Loucy (cell line): Measurements from ENCODE around the gene CMAS.

ENCODE experiments used
- H2AFZ ChIP-seq: fragments of 200-600 bp; sonication (generic); 2 replicates; pipeline ENCODE4 v1.6.0; 2016; ENCODE audit warnings: antibody characterized with exemption, mild to moderate bottlenecking, low read length, moderate library complexity
- H3F3A ChIP-seq: fragments of 200-600 bp; 2 replicates; pipeline ENCODE4 v1.6.0; 2016; ENCODE audit warnings: antibody characterized with exemption, low read depth, mild to moderate bottlenecking
- H3K27me3 ChIP-seq: fragments of 200-600 bp; sonication (generic); 2 replicates; pipeline ENCODE4 v1.6.1; 2014; ENCODE audit warnings: low read length, mild to moderate bottlenecking; ENCODE audit not compliant: insufficient read depth, poor library complexity, severe bottlenecking
- H3K36me3 ChIP-seq: fragments of 200-600 bp; sonication (generic); 2 replicates; pipeline ENCODE4 v1.6.1; 2016; ENCODE audit warnings: low read length; ENCODE audit not compliant: insufficient read depth
- H3K4me1 ChIP-seq: fragments of 200-600 bp; sonication (generic); 2 replicates; pipeline ENCODE4 v1.5.1; 2014; ENCODE audit warnings: low read length, mild to moderate bottlenecking; ENCODE audit not compliant: insufficient read depth, poor library complexity, severe bottlenecking
- H3K4me2 ChIP-seq: fragments of 200-600 bp; sonication (generic); 2 replicates; pipeline ENCODE4 v1.6.0; 2014; ENCODE audit warnings: antibody characterized with exemption, low read length, low read depth, mild to moderate bottlenecking; ENCODE audit not compliant: poor library complexity, severe bottlenecking
- H3K4me3 ChIP-seq: fragments of 200-600 bp; sonication (generic); 2 replicates; pipeline ENCODE4 v1.5.1; 2014; ENCODE audit warnings: low read length, mild to moderate bottlenecking, mixed read lengths; ENCODE audit not compliant: poor library complexity, severe bottlenecking
- H3K79me2 ChIP-seq: fragments of 200-600 bp; sonication (generic); 2 replicates; pipeline ENCODE4 v1.6.1; 2014; ENCODE audit warnings: low read length; ENCODE audit not compliant: insufficient read depth
- H3K9ac ChIP-seq: fragments of 200-600 bp; sonication (generic); 2 replicates; pipeline ENCODE4 v1.6.0; 2014; ENCODE audit warnings: mild to moderate bottlenecking, low read depth, low read length, moderate library complexity; ENCODE audit not compliant: poor library complexity, severe bottlenecking
- H3K9me2 ChIP-seq: fragments of 200-600 bp; sonication (generic); replicated peaks from 2 replicates; pipeline ENCODE4 v1.6.1; 2016; ENCODE audit warnings: low read depth, low read length, mixed read lengths
- H3K9me3 ChIP-seq: fragments of 200-600 bp; sonication (generic); 2 replicates; pipeline ENCODE4 v1.6.1; 2014; ENCODE audit warnings: mild to moderate bottlenecking, antibody characterized with exemption, low read length, low read depth; ENCODE audit not compliant: insufficient read depth
- H4K20me1 ChIP-seq: fragments of 200-600 bp; sonication (generic); 2 replicates; pipeline ENCODE4 v1.6.0; 2014; ENCODE audit warnings: antibody characterized with exemption, low read length, mild to moderate bottlenecking; ENCODE audit not compliant: insufficient read depth, poor library complexity, severe bottlenecking
- CTCF ChIP-seq: fragments of 200-600 bp; sonication (generic); conservative IDR thresholded peaks from 2 replicates; pipeline ENCODE4 v1.5.1; 2014; ENCODE audit warnings: mild to moderate bottlenecking, antibody characterized with exemption, low read length
- EZH2phosphoT487 ChIP-seq: fragments of 200-600 bp; IDR thresholded peaks from 2 replicates; pipeline ENCODE4 v1.6.1; 2018; ENCODE audit warnings: antibody characterized with exemption, mild to moderate bottlenecking, moderate library complexity, borderline replicate concordance

The CMAS gene

GRCh38 chr12:22039361-22039760, 6.7 kb upstream of the CMAS start:
- Histone ChIP-seq H3K4me2 (no peak overlapping the region), H2AFZ (no peak overlapping the region), H3K9ac (no peak overlapping the region), H3K4me1 (peaks cover 7% of the 10 kb centered on the region), H3K36me3 (no peaks in the 10 kb centered on the region), H3K9me3 (no peaks in the 10 kb centered on the region), H3K27me3 (no peaks in the 10 kb centered on the region), H3K4me3 (no peak overlapping the region), H4K20me1 (no peaks in the 10 kb centered on the region), H3F3A (no peaks in the 10 kb centered on the region), H3K79me2 (no peaks in the 10 kb centered on the region), H3K9me2 (no peaks in the 10 kb centered on the region)
- TF ChIP-seq CTCF (no peak), EZH2phosphoT487 (no peak)

DNA sequence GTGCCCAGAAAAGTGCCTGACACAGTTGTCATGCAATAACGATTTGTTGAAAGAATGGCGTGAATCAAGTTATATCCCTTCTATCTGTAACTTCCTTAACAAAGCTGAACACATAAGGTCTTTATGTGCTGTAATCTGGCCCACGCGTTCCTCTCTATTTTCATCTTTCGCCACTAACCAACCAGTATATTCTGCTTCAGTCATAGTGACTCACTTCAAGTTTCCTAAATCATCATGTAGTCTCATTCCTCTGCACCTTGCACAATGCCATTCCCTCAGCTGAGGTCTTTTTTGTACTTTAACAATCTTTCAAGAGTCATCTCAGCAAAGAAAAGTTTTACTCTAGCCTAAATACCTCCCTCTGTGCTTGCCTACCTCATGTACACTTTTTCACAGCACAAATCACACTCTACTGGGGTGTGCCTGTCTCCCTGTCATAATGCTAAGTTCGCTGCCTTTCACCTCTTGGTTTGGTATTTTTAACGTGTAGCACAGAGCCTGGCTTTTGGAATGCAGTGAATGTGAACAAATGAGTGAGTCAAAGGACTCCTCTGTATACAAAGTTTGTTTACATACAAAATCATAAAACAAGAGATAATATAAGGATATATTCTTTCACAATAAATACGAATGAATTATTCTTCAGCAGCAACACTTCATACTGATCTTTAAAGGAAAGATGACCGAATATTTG, 2.9 kb upstream of the CMAS start:
- Histone ChIP-seq H3K9ac (no peak overlapping the region), H3K36me3 (no peaks in the 10 kb centered on the region), H3K79me2 (peaks cover 20% of the 10 kb centered on the region), H3K4me3 (no peak overlapping the region), H3K9me2 (no peaks in the 10 kb centered on the region), H3K27me3 (no peaks in the 10 kb centered on the region), H3K9me3 (no peaks in the 10 kb centered on the region), H4K20me1 (peaks cover 14% of the 10 kb centered on the region), H3F3A (no peaks in the 10 kb centered on the region), H3K4me2 (no peak overlapping the region), H3K4me1 (peaks cover 12% of the 10 kb centered on the region), H2AFZ (no peak overlapping the region)
- no peak for TF ChIP-seq EZH2phosphoT487
- no peak for TF ChIP-seq CTCF

- Histone ChIP-seq H3K9me3 (no peaks in the 10 kb centered on the region), H3F3A (no peaks in the 10 kb centered on the region), H3K36me3 (no peaks in the 10 kb centered on the region), H3K4me3 (no peak overlapping the region), H3K4me1 (peaks cover 20% of the 10 kb centered on the region), H3K4me2 (no peak overlapping the region), H4K20me1 (peaks cover 22% of the 10 kb centered on the region), H3K27me3 (no peaks in the 10 kb centered on the region), H2AFZ (no peak overlapping the region), H3K9me2 (no peaks in the 10 kb centered on the region), H3K9ac (no peak overlapping the region), H3K79me2 (peaks cover 29% of the 10 kb centered on the region)
- TF ChIP-seq CTCF: no peak
- TF ChIP-seq EZH2phosphoT487: no peak
Observed at GRCh38 chr12:22043943-22044342, 2.1 kb upstream of the CMAS start.
